GM23338 (cell line): Measurements from ENCODE around the gene HMGB4. TPM values are rescaled to one million over a fixed set of nuclear protein-coding genes. Genes with fewer than 3 reads are reported as not detected.

Source experiments
- CREB1 ChIP-seq: fragments of 250-450 bp; sonication (Bioruptor Pico); IDR thresholded peaks from 2 replicates; pipeline ENCODE4 v1.5.0; 2020; ENCODE audit warnings: low read depth, mild to moderate bottlenecking, moderate library complexity
- CTCF ChIP-seq, 2 experiments: fragments of 200-600 bp in 1 of 2; sonication (generic) in 1 of 2; conservative IDR thresholded peaks; 2 replicates each; pipeline versions ENCODE4 v1.5.1 to v1.6.1; 2016 to 2017; ENCODE audit warnings: antibody characterized with exemption in 2 of 2, low read depth in 2 of 2, mild to moderate bottlenecking in 2 of 2, moderate library complexity in 1 of 2
- ETS1 ChIP-seq: IDR thresholded peaks from 2 replicates; pipeline ENCODE4 v1.6.1; 2016; ENCODE audit warnings: antibody characterized with exemption
- EZH2phosphoT487 ChIP-seq: fragments of 200-600 bp; sonication (generic); IDR thresholded peaks from one replicate; pipeline ENCODE4 v1.8.1; 2018; ENCODE audit warnings: antibody characterized with exemption; ENCODE audit not compliant: unreplicated experiment
- POLR2AphosphoS5 ChIP-seq: IDR thresholded peaks from 2 replicates; pipeline ENCODE4 v1.6.1; 2016; ENCODE audit warnings: antibody characterized with exemption, low read depth
- ZNF114 ChIP-seq: fragments of 250-450 bp; sonication (Bioruptor Pico); IDR thresholded peaks from 2 replicates; pipeline ENCODE4 v1.5.0; 2020; ENCODE audit warnings: mild to moderate bottlenecking, moderate library complexity
- ZNF331 ChIP-seq: fragments of 250-450 bp; sonication (Bioruptor Pico); IDR thresholded peaks from 2 replicates; pipeline ENCODE4 v1.5.0; 2020; ENCODE audit warnings: low read depth, mild to moderate bottlenecking, moderate library complexity
- ZNF462 ChIP-seq: fragments of 250-450 bp; sonication (Bioruptor Pico); IDR thresholded peaks from 2 replicates; pipeline ENCODE4 v1.5.0; 2020; ENCODE audit warnings: mild to moderate bottlenecking, moderate library complexity
- polyA plus RNA-seq: library from polyadenylated mRNA; unstranded; fragments of >200 nt; fragmentation: Nextera tagmentation; extraction: Ambion mirVana; gene quantifications from 2 replicates; pipeline ENCODE4 v1.2.1, GENCODE V29; 2016
- total RNA-seq: library from RNA; depleted of rRNA; stranded (reverse); fragments of >200 nt; shearing (Covaris generic); gene quantifications from 2 replicates; pipeline ENCODE4 v1.2.3, GENCODE V29; 2014

HMGB4 gene
- total and polyA plus RNA-seq, 2 experiments from 2014 or later: not detected

GRCh38 chr1:33821291-33821690, 42.6 kb upstream of the HMGB4 start (continued):
- TF ChIP-seq ZNF462 (CRISPR knock-in tag): no peak
- no peak for TF ChIP-seq ZNF331 (CRISPR knock-in tag)
- no peak for TF ChIP-seq POLR2AphosphoS5
- TF ChIP-seq CREB1 (CRISPR knock-in tag): no peak
- no peak for TF ChIP-seq EZH2phosphoT487
- no peak for TF ChIP-seq CTCF (conservative IDR thresholded peaks at IDR 0.05; ENCODE audit: low read depth in 2 of 2)
- TF ChIP-seq ZNF114 (CRISPR knock-in tag): no peak
- no peak for TF ChIP-seq ETS1
